HepG2 (cell line): Measurements from ENCODE around the gene CASZ1. TPM values are rescaled to one million over a fixed set of nuclear protein-coding genes. Genes with fewer than 3 reads are reported as not detected.

Experiments used
- ATAC-seq: fragments of 200-7000 bp; cut with Tn5 transposase; 3 replicates; pipeline ENCODE4 v1.9.1; 2020; ENCODE audit warnings: mild to moderate bottlenecking, moderate library complexity
- BruUV-seq: library from RNA; stranded (reverse); fragments of 400-500 nt; replicated peaks from 2 replicates; lab custom pipeline; 2021; lab: Mats Ljungman, UMichigan
- CTCF ChIA-PET: fragments of 300-600 bp; formaldehyde crosslinking; extraction: SDS; loops from one replicate; lab custom pipeline; 2021; ENCODE audit warnings: low total read pairs, inconsistent platforms, low intra/inter-chr PET ratio; lab: Yijun Ruan, JAX
- POLR2A ChIA-PET: fragments of 350-600 bp; sonication (Branson Sonifier 250); formaldehyde crosslinking; loops from one replicate; lab custom pipeline; 2020; ENCODE audit warnings: antibody characterized with exemption, inconsistent platforms; lab: Yijun Ruan, JAX
- DNase-seq: peaks from one replicate; pipeline ENCODE4 v3.0.0-alpha.2; 2015; ENCODE audit warnings: low spot score
- FAIRE-seq: peaks from 3 replicates; lab custom pipeline; 2011; peaks lifted over from hg19 to GRCh38; lab: Jason Lieb, UNC
- H2AFZ ChIP-seq: one replicate; pipeline ENCODE4 v1.6.1; 2011; ENCODE audit warnings: low read length, inconsistent platforms
- H3K27ac ChIP-seq: fragments of 300-600 bp; 3 replicates; pipeline ENCODE4 v1.8.0; 2011; ENCODE audit warnings: mixed run types, mild to moderate bottlenecking, mixed read lengths, low read length, inconsistent platforms; ENCODE audit not compliant: insufficient read depth; ENCODE audit errors: extremely low read length
- H3K27me3 ChIP-seq, 2 experiments: fragments of 200-600 bp in 1 of 2; 2 replicates in 1 of 2; 3 replicates in 1 of 2; pipeline versions ENCODE4 v1.6.0 to v1.8.0; 2011; ENCODE audit warnings: low read length in 2 of 2, mild to moderate bottlenecking in 2 of 2, moderate library complexity in 2 of 2, inconsistent platforms in 1 of 2; ENCODE audit not compliant: insufficient read depth in 2 of 2, control insufficient read depth in 1 of 2
- H3K36me3 ChIP-seq, 2 experiments: fragments of 200-600 bp in 1 of 2; replicated peaks in 1 of 2; 2 replicates in 1 of 2; 3 replicates in 1 of 2; pipeline versions ENCODE4 v1.5.1 to v1.8.0; 2011; ENCODE audit warnings: low read length in 2 of 2, inconsistent platforms in 1 of 2; ENCODE audit not compliant: insufficient read depth in 2 of 2, control insufficient read depth in 1 of 2
- H3K4me1 ChIP-seq: 2 replicates; pipeline ENCODE4 v1.5.1; 2012; ENCODE audit warnings: low read length, inconsistent platforms; ENCODE audit not compliant: insufficient read depth
- H3K4me2 ChIP-seq: 2 replicates; pipeline ENCODE4 v1.6.0; 2011; ENCODE audit warnings: low read depth, low read length, inconsistent platforms
- H3K4me3 ChIP-seq, 3 experiments: fragments of 200-600 bp in 1 of 3; sonication (generic), shearing (Covaris generic) in 1 of 3; replicated peaks in 1 of 3; 2 replicates each; pipeline ENCODE4 v1.5.1; 2011 to 2016; ENCODE audit warnings: low read length in 3 of 3, inconsistent platforms in 2 of 3, low read depth in 2 of 3, mild to moderate bottlenecking in 2 of 3, control low read depth in 1 of 3, mixed read lengths in 1 of 3; ENCODE audit not compliant: insufficient read depth in 1 of 3
- H3K79me2 ChIP-seq: one replicate; pipeline ENCODE4 v1.6.1; 2011; ENCODE audit warnings: low read length, inconsistent platforms; ENCODE audit not compliant: insufficient read depth
- H3K9ac ChIP-seq: 2 replicates; pipeline ENCODE4 v1.6.0; 2011; ENCODE audit warnings: mild to moderate bottlenecking, low read depth, low read length, inconsistent platforms; ENCODE audit not compliant: insufficient read depth
- H3K9me3 ChIP-seq: 2 replicates; pipeline ENCODE4 v1.5.1; 2012; ENCODE audit warnings: mild to moderate bottlenecking, low read length
- H4K20me1 ChIP-seq: 2 replicates; pipeline ENCODE4 v1.6.0; 2011; ENCODE audit warnings: inconsistent platforms, mild to moderate bottlenecking, low read length, moderate library complexity; ENCODE audit not compliant: insufficient read depth
- CAMTA2 ChIP-seq: sonication (generic); formaldehyde crosslinking; IDR thresholded peaks from 2 replicates; pipeline ENCODE4 v1.4.0; 2020; ENCODE audit warnings: mild to moderate bottlenecking, missing genetic modification reagents, borderline replicate concordance
- HIVEP1 ChIP-seq: sonication (generic); formaldehyde crosslinking; IDR thresholded peaks from 2 replicates; pipeline ENCODE4 v1.4.0; 2020; ENCODE audit warnings: mild to moderate bottlenecking, missing genetic modification reagents
- HNRNPUL1 ChIP-seq: fragments of 200-400 bp; formaldehyde crosslinking; IDR thresholded peaks from 2 replicates; pipeline ENCODE4 v1.6.1; 2017; ENCODE audit warnings: low read depth, mild to moderate bottlenecking, low read length, moderate library complexity
- NCOA2 ChIP-seq: sonication (generic); formaldehyde crosslinking; IDR thresholded peaks from 2 replicates; pipeline ENCODE4 v1.8.0; 2022; ENCODE audit warnings: inconsistent platforms
- SMAD9 ChIP-seq: sonication (generic); formaldehyde crosslinking; IDR thresholded peaks from 2 replicates; pipeline ENCODE4 v1.5.1; 2020; ENCODE audit warnings: mild to moderate bottlenecking, missing genetic modification reagents
- TRIM24 ChIP-seq: sonication (generic); formaldehyde crosslinking; IDR thresholded peaks from 2 replicates; pipeline ENCODE4 v1.8.0; 2022; ENCODE audit warnings: mild to moderate bottlenecking, missing genetic modification reagents
- ZFP36 ChIP-seq: fragments of 150-350 bp; IDR thresholded peaks from 2 replicates; pipeline ENCODE4 v1.6.1; 2018; ENCODE audit warnings: borderline replicate concordance, low read length, low read depth; ENCODE audit not compliant: partially characterized antibody
- ZFP37 ChIP-seq: sonication (generic); formaldehyde crosslinking; IDR thresholded peaks from 2 replicates; pipeline ENCODE4 v1.4.0; 2020; ENCODE audit warnings: missing genetic modification reagents, borderline replicate concordance
- ZGPAT ChIP-seq: IDR thresholded peaks from 2 replicates; pipeline ENCODE4 v1.6.1; 2016; ENCODE audit warnings: mild to moderate bottlenecking
- ZNF143 ChIP-seq: sonication (generic); formaldehyde crosslinking; IDR thresholded peaks from 2 replicates; pipeline ENCODE4 v1.4.0; 2020; ENCODE audit warnings: missing genetic modification reagents
- ZNF230 ChIP-seq: sonication (generic); formaldehyde crosslinking; IDR thresholded peaks from 2 replicates; pipeline ENCODE4 v1.4.0; 2020; ENCODE audit warnings: mild to moderate bottlenecking, missing genetic modification reagents
- WGBS: methylation state at CpG from one replicate; pipeline ENCODE4 v1.1.6; 2017; ENCODE audit warnings: low lambda C conversion rate; 5-methylcytosine and 5-hydroxymethylcytosine counted together
- in situ Hi-C: cut with HindIII; loops from 2 replicates; pipeline ENCODE4 v1.10.0; 2017; ENCODE audit warnings: low pct_unique_long_range_greater_than_20kb; ENCODE audit not compliant: extremely low pct_ligation_motif_present
- intact Hi-C: fragments of 100-400 bp; cut with micrococcal nuclease; formaldehyde crosslinking; loops from one replicate; pipeline ENCODE4 v1.10.0; 2022; ENCODE audit not compliant: unreplicated experiment
- polyA plus RNA-seq, 8 experiments: library from polyadenylated mRNA; depleted of rRNA in 3 of 8; stranded (reverse) in 7 of 8; unstranded in 1 of 8; fragments of >200 nt; fragmentation: Illumina TruSeq in 4 of 8; extraction: Trizol in 4 of 8; gene quantifications; 2 replicates each; pipeline versions ENCODE4 v1.2.1 to v1.2.3, GENCODE V29; 2011 to 2016; ENCODE audit warnings: low read depth in 4 of 8, missing spikeins in 1 of 8, mixed read lengths in 1 of 8; ENCODE audit not compliant: insufficient read depth in 1 of 8
- total RNA-seq, 5 experiments: library from RNA; depleted of rRNA; stranded (reverse); fragments of >200 nt; fragmentation: Illumina TruSeq; extraction: Trizol; gene quantifications; 2 replicates each; pipeline ENCODE4 v1.2.3, GENCODE V29; 2016; ENCODE audit warnings: low read depth in 1 of 5
- TF ChIP-seq, protein P1 (sequence below): sonication (generic); formaldehyde crosslinking; IDR thresholded peaks from 2 replicates; pipeline ENCODE4 v1.4.0; 2020; ENCODE audit warnings: missing genetic modification reagents

The CASZ1 gene
- total and polyA plus RNA-seq, 2 of the 13 experiments (the other 11 are each of a cell fraction or from before 2014, with no cell fraction given) = 1.9 to 3.7 TPM

- H3K4me2 ChIP-seq = peak overlapping the region; percentile 32
- ATAC-seq (no peak), FAIRE-seq (no peak), DNase-seq (no peak)
- H2AFZ ChIP-seq = no peak overlapping the region
- 18% methylated on average over 7 of the region's 12 CpGs for WGBS
- no peaks in the 10 kb centered on the region for H3K4me1 ChIP-seq
- in situ Hi-C loops (no loop called here), intact Hi-C loops (no loop called here)
- H3K79me2 ChIP-seq = no peaks in the 10 kb centered on the region
- no peak overlapping the region for H3K27ac ChIP-seq
- H3K9me3 ChIP-seq = no peaks in the 10 kb centered on the region
- TF ChIP-seq ZFP37 (CRISPR knock-in tag) = no peak
- no peak for TF ChIP-seq ZNF230 (CRISPR knock-in tag)
- TF ChIP-seq ZFP36 = no peak
- no peak for TF ChIP-seq ZGPAT (CRISPR knock-in tag)
- TF ChIP-seq, protein P1, sequence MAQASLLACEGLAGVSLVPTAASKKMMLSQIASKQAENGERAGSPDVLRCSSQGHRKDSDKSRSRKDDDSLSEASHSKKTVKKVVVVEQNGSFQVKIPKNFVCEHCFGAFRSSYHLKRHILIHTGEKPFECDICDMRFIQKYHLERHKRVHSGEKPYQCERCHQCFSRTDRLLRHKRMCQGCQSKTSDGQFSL (CRISPR knock-in tag) = no peak
- no peak for TF ChIP-seq NCOA2 (CRISPR knock-in tag)
- no peak for TF ChIP-seq TRIM24 (CRISPR knock-in tag)
- no peak for TF ChIP-seq SMAD9 (CRISPR knock-in tag)
- TF ChIP-seq CAMTA2 = no peak
- TF ChIP-seq HIVEP1 = no peak
- no peak for TF ChIP-seq HNRNPUL1
- TF ChIP-seq ZNF143 (CRISPR knock-in tag) = no peak
- ChIA-PET POLR2A (no interaction called here), CTCF (no interaction called here)
- no peaks in the 10 kb centered on the region for H4K20me1 ChIP-seq
- H3K9ac ChIP-seq = no peak overlapping the region
- H3K27me3 ChIP-seq = peaks cover 7 to 38% of the 10 kb centered on the region in 2 experiments; a peak in 4 of 5 replicates
- no peaks in the 10 kb centered on the region for H3K36me3 ChIP-seq
- no TSS peak for BruUV-seq
- H3K4me3 ChIP-seq = no peak overlapping the region
Observed at GRCh38 chr1:10802944-10803715, 6.7 kb upstream of the CASZ1 start.
